NCI-H2196 treated with DMSO at 0.1 percent for 48 hours (cell line): ENCODE data around the gene PSME1.

Experiments used
- DNase-seq: peaks from one replicate; lab custom pipeline; 2025; ENCODE audit not compliant: unreplicated experiment; lab: John Stamatoyannopoulos, UW

The PSME1 gene

GRCh38 chr14:24127673-24128072 is 8.3 kb upstream of the PSME1 start:
- DNase-seq: no peak

- DNase-seq: no peak
These were observed 6.5 kb upstream of the PSME1 start for GRCh38 chr14:24129410-24129998.

- DNase-seq: no peak
These were observed 5.6 kb upstream of the PSME1 start, which contains the start of gene FITM1 for GRCh38 chr14:24130380-24130716. Gene FITM1, plus strand, starts transcription at chr14:24130659. Its CDS starts 905 bp downstream, at chr14:24131564.

GRCh38 chr14:24130717-24131548 is 5.1 kb upstream of the PSME1 start:
- DNase-seq: no peak

- DNase-seq: no peak
These were observed 4.4 kb upstream of the PSME1 start for GRCh38 chr14:24131549-24131966.

- peak; percentile 92 for DNase-seq
These were observed 3.8 kb upstream of the PSME1 start for GRCh38 chr14:24132061-24132685.

GRCh38 chr14:24132976-24133375 is 3.0 kb upstream of the PSME1 start:
- DNase-seq: no peak

- no peak for DNase-seq
These were observed 2.3 kb upstream of the PSME1 start for GRCh38 chr14:24133735-24134134.

GRCh38 chr14:24135584-24135833 is 485 bp upstream of the PSME1 start:
- no peak for DNase-seq

- DNase-seq: no peak
These were observed 912 bp downstream of the PSME1 start for GRCh38 chr14:24136684-24137528.

- no peak for DNase-seq
These were observed 1.8 kb downstream of the PSME1 start for GRCh38 chr14:24137529-24138395.

- no peak for DNase-seq
These were observed 2.6 kb downstream of the PSME1 start for GRCh38 chr14:24138396-24139271.

GRCh38 chr14:24139272-24139934 is 3.4 kb downstream of the PSME1 start:
- DNase-seq: no peak

GRCh38 chr14:24141097-24141880 is 5.3 kb downstream of the PSME1 start, which contains the start of gene EMC9:
Gene EMC9, minus strand, starts transcription at chr14:24141591. Its CDS starts 287 bp downstream, at chr14:24141304.
- peak; percentile 99 for DNase-seq

GRCh38 chr14:24143511-24143910 is 7.5 kb downstream of the PSME1 start:
- no peak for DNase-seq

GRCh38 chr14:24144451-24144850 is 8.5 kb downstream of the PSME1 start:
- DNase-seq: no peak

- no peak for DNase-seq
These were observed 9.2 kb downstream of the PSME1 start for GRCh38 chr14:24145219-24145618.
